ENCODE data around the gene RETREG2.

Gene RETREG2

GRCh38 chr2:219228911-219229304, 50.8 kb downstream of the RETREG2 start:
- Mint-ChIP-seq H3K36me3 (ENCODE audit: insufficient read depth) (peaks cover 39% of the 10 kb centered on the region), H3K4me3 (peak overlapping the region; percentile 97), H3K27ac (ENCODE audit: low read depth) (peak overlapping the region; percentile 98), H3K4me1 (peaks cover 67% of the 10 kb centered on the region), H3K27me3 (no peaks in the 10 kb centered on the region), H3K9me3 (no peaks in the 10 kb centered on the region)
- peak; percentile 6 for ATAC-seq (replicated peaks; ENCODE audit: extremely low read depth, poor library complexity, severe bottlenecking)
- peak in 1 of 2 donors; percentile 21 for DNase-seq (ENCODE audit: low spot score in 2 of 2)

DNA sequence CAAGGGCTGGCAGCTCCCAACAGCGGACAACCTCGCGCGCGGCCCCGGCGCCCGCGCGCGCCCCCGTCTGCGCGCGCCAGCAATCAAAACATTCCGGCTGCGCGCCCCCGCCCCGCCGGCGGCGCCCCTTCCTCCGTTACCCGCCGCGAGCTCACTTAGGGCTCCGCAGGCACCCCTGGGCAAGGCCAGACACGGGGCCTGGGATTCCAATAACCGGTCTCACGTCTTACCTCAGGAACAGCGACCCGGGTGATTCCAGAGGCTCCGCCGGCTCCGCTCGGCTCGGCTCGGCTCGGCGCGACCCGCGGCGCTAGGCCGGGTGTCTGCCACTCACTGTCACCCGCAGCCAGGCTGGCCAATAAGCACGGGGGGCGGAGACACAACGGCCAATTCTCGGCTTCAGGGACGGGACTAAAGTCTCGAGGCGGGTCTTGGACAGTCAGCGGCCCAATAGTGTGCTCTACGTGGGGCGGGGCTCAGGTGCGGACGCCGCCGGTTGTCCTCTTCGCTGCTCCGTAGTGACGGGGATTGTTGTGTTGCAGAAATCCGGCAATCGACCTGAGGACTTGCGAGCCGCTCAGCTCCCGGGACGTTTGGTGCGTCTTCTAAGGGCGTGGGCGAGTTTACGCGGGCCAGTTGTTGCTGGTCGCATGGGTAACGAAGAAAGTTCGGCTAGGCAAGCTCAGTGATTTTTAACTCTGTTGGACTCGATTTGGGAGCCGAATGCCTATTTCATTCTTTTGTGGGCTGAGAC, 51.4 kb downstream of the RETREG2 start, which contains the start of the genes ANKZF1 and ATG9A:
TSS of gene ANKZF1 (plus strand) at position 502 of the 754 bp plus-strand sequence. CDS start 452 bp downstream, outside the sequence.
TSS of gene ATG9A (minus strand) at position 332 of the 754 bp plus-strand sequence. CDS start 1,612 bp downstream, outside the sequence.
- H3K4me3 Mint-ChIP-seq = peak within 1 kb of the TSS; percentile 97
- ATAC-seq (replicated peaks; ENCODE audit: extremely low read depth, poor library complexity, severe bottlenecking) = peak; percentile 96
- peak within 1 kb of the TSS; percentile 98 for H3K27ac Mint-ChIP-seq (ENCODE audit: low read depth)
- peaks cover 72% of the 10 kb centered on the region for H3K4me1 Mint-ChIP-seq
- H3K36me3 Mint-ChIP-seq (ENCODE audit: insufficient read depth) = peaks cover 43% of the 10 kb centered on the region
- H3K27me3 Mint-ChIP-seq = no peaks in the 10 kb centered on the region
- no peaks in the 10 kb centered on the region for H3K9me3 Mint-ChIP-seq
- peak; percentile 92 to 99 for DNase-seq (ENCODE audit: low spot score in 2 of 2)

DNA sequence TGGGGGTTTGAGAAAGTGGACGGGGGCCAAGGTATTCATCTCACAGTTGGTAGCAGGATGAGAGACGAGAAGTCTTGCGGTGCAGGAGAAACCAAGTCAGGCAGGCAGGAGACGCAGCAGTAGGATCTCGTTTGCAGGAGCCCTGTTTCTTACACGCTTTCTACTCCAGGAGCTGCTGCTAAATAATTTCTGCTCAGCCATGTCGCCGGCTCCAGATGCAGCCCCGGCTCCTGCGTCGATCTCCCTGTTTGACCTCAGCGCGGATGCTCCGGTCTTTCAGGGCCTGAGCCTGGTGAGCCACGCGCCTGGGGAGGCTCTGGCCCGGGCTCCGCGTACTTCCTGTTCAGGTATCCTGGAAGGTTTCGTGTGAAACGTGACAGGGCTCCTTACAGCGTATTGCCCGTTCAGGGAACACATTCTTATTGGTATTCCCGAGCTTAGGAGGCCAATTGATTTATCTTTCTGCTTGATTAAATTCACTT, 52.0 kb downstream of the RETREG2 start:
- Mint-ChIP-seq H3K36me3 (ENCODE audit: insufficient read depth) (peaks cover 47% of the 10 kb centered on the region), H3K9me3 (no peaks in the 10 kb centered on the region), H3K4me1 (peaks cover 71% of the 10 kb centered on the region), H3K27me3 (no peaks in the 10 kb centered on the region), H3K4me3 (peak overlapping the region; percentile 97), H3K27ac (ENCODE audit: low read depth) (peak overlapping the region; percentile 98)
- DNase-seq (ENCODE audit: low spot score in 2 of 2) (no peak), ATAC-seq (replicated peaks; ENCODE audit: extremely low read depth, poor library complexity, severe bottlenecking) (peak; percentile 10)

DNA sequence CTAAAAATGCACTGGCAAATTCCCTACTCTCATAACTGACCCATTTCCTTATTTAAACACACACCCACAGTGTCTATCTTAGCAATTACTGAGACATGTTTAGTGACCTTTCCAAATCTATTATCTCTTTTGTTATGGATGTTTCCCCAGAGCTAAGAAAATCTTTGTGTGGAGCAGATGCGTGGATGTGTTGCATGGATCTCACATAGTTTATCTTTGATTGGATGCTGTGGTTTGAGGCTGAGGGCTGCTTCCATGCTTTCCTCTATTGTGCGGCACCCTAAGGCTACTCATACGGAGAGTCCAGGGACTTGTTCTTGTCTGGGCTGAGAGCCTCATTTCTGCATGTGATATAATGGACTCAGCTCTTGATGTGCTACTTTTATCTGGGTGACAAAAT, 56.3 kb downstream of the RETREG2 start:
- no peaks in the 10 kb centered on the region for H3K27me3 Mint-ChIP-seq
- H3K27ac Mint-ChIP-seq (ENCODE audit: low read depth) = no peak overlapping the region
- ATAC-seq (replicated peaks; ENCODE audit: extremely low read depth, poor library complexity, severe bottlenecking) (no peak), DNase-seq (ENCODE audit: low spot score in 2 of 2) (no peak)
- H3K9me3 Mint-ChIP-seq = no peaks in the 10 kb centered on the region
- peaks cover 54% of the 10 kb centered on the region for H3K36me3 Mint-ChIP-seq (ENCODE audit: insufficient read depth)
- peaks cover 54% of the 10 kb centered on the region for H3K4me1 Mint-ChIP-seq
- H3K4me3 Mint-ChIP-seq = no peak overlapping the region

Measured in central memory CD8-positive, alpha-beta T cell (primary cell).